Ishikawa (cell line): ENCODE data around the gene OPCML.

ENCODE experiments used
- CEBPB ChIP-seq: IDR thresholded peaks from 2 replicates; pipeline ENCODE4 v1.6.1; 2012
- CREB1 ChIP-seq: IDR thresholded peaks from 2 replicates; pipeline ENCODE4 v1.6.1; 2012; ENCODE audit warnings: low read depth
- EGR1 ChIP-seq: IDR thresholded peaks from 2 replicates; pipeline ENCODE4 v1.6.1; 2012
- EP300 ChIP-seq: IDR thresholded peaks from 2 replicates; pipeline ENCODE4 v1.6.1; 2012; ENCODE audit warnings: borderline replicate concordance
- TAF1 ChIP-seq: IDR thresholded peaks from 2 replicates; pipeline ENCODE4 v1.6.1; 2012; ENCODE audit warnings: low read depth, mild to moderate bottlenecking
- TEAD4 ChIP-seq: IDR thresholded peaks from 2 replicates; pipeline ENCODE4 v1.6.1; 2012
- YY1 ChIP-seq: IDR thresholded peaks from 2 replicates; pipeline ENCODE4 v1.6.1; 2012; ENCODE audit warnings: low read depth
- TF ChIP-seq, protein P1 (sequence below): IDR thresholded peaks from 2 replicates; pipeline ENCODE4 v1.6.1; 2012
- TF ChIP-seq, protein P2 (sequence below): IDR thresholded peaks from 2 replicates; pipeline ENCODE4 v1.6.1; 2012

DNA sequence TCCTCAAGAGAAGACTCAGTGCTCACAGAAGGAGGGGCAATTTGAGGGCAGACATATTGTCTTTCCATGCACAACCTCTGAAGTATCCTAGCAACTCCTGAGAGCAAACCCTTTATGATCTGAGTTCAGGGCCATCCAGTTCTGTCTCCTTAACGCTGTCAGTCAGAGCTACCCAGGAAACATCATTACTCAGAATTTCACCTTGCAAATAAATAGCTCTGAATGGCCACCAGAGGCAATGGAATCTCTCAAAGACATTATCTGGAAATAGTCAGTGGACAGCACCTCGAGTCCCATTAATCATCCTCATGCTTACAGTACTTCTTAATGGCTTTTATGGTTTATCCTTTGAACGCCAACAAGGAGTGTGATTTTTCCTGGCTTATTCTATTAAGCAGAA lies 656.1 kb downstream of the OPCML start:
- TF ChIP-seq, protein P1, sequence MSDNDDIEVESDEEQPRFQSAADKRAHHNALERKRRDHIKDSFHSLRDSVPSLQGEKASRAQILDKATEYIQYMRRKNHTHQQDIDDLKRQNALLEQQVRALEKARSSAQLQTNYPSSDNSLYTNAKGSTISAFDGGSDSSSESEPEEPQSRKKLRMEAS, result no peak
- TF ChIP-seq EGR1 (no peak), CREB1 (no peak), TEAD4 (no peak), TAF1 (no peak), YY1 (no peak), EP300 (no peak), CEBPB (no peak)
- TF ChIP-seq, protein P2, sequence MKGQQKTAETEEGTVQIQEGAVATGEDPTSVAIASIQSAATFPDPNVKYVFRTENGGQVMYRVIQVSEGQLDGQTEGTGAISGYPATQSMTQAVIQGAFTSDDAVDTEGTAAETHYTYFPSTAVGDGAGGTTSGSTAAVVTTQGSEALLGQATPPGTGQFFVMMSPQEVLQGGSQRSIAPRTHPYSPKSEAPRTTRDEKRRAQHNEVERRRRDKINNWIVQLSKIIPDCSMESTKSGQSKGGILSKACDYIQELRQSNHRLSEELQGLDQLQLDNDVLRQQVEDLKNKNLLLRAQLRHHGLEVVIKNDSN, result no peak
